Activated naive CD8-positive, alpha-beta T cell treated with anti-CD3 and anti-CD28 coated beads, Interleukin-2, amount 10 ng/mL, durations not matched to agents 7 days and 5 days (primary cell): Measurements from ENCODE around the gene OTOF. TPM values are rescaled to one million over a fixed set of nuclear protein-coding genes. Genes with fewer than 3 reads are reported as not detected.

ENCODE experiments used
- ATAC-seq: fragments of 150-1000 bp; cut with Tn5 transposase; one replicate; pipeline ENCODE4 v1.10.0; 2021; ENCODE audit warnings: low read depth, moderate library complexity
- POLR2A ChIA-PET: fragments of 350-600 bp; sonication (Branson Sonifier 250); formaldehyde crosslinking; loops from one replicate; lab custom pipeline; 2021; ENCODE audit warnings: antibody characterized with exemption; lab: Charles Lee
- DNase-seq: peaks from one replicate; pipeline ENCODE4 v3.0.0; 2021
- H3K27ac Mint-ChIP-seq: one replicate; pipeline ENCODE4 v1.8.0; 2022; ENCODE audit warnings: mild to moderate bottlenecking, mixed read lengths
- H3K27me3 Mint-ChIP-seq: one replicate; pipeline ENCODE4 v1.8.0; 2022; ENCODE audit warnings: mild to moderate bottlenecking, moderate library complexity, mixed read lengths
- H3K36me3 Mint-ChIP-seq: one replicate; pipeline ENCODE4 v1.8.0; 2021; ENCODE audit warnings: mild to moderate bottlenecking, mixed read lengths
- H3K4me1 Mint-ChIP-seq: one replicate; pipeline ENCODE4 v1.8.0; 2021; ENCODE audit warnings: mixed read lengths
- H3K4me3 Mint-ChIP-seq: one replicate; pipeline ENCODE4 v1.8.0; 2022; ENCODE audit warnings: mild to moderate bottlenecking, moderate library complexity, mixed read lengths
- H3K9me3 Mint-ChIP-seq: one replicate; pipeline ENCODE4 v1.8.0; 2021; ENCODE audit warnings: mixed read lengths
- total RNA-seq, 2 experiments: library from RNA; stranded (reverse); gene quantifications; one replicate each; pipeline ENCODE4 v1.2.3, GENCODE V29; 2021

The OTOF gene
- total RNA-seq, 2 experiments from 2014 or later: 58.0 to 59.9 TPM

- Mint-ChIP-seq H3K4me3 (peak overlapping the region; percentile 67), H3K36me3 (peaks cover 1% of the 10 kb centered on the region)
Measured at GRCh38 chr2:26493566-26493965, 15.6 kb upstream of the OTOF start.

GRCh38 chr2:26492749-26493515 is 15.0 kb upstream of the OTOF start:
- peaks cover 14% of the 10 kb centered on the region for H3K4me1 Mint-ChIP-seq
- H3K4me3 Mint-ChIP-seq: peak overlapping the region; percentile 67
- no peaks in the 10 kb centered on the region for H3K9me3 Mint-ChIP-seq
- no peaks in the 10 kb centered on the region for H3K27me3 Mint-ChIP-seq
- DNase-seq: no peak
- no peak overlapping the region for H3K27ac Mint-ChIP-seq
- peaks cover 1% of the 10 kb centered on the region for H3K36me3 Mint-ChIP-seq
- POLR2A ChIA-PET: interaction anchor here (2.3 to 3.6 kb wide), 2 partner anchors 15 to 18 kb away, joined by 6 to 20 read pairs; partner anchors contain the start of gene OTOF
- no peak for ATAC-seq

More at GRCh38 chr2:26493566-26493965, 15.6 kb upstream of the OTOF start:
- peaks cover 13% of the 10 kb centered on the region for H3K4me1 Mint-ChIP-seq
- H3K27ac Mint-ChIP-seq: no peak overlapping the region
- no peaks in the 10 kb centered on the region for H3K27me3 Mint-ChIP-seq
- POLR2A ChIA-PET: interaction anchor here (3.6 kb wide), 1 partner anchor 16 kb away, joined by 20 read pairs; the partner anchor contains the start of gene OTOF
- no peak for DNase-seq
- peak; percentile 93 for ATAC-seq
- no peaks in the 10 kb centered on the region for H3K9me3 Mint-ChIP-seq

GRCh38 chr2:26491563-26492167 is 13.7 kb upstream of the OTOF start:
- no peaks in the 10 kb centered on the region for H3K9me3 Mint-ChIP-seq
- H3K27ac Mint-ChIP-seq: no peak overlapping the region
- ATAC-seq (no peak), DNase-seq (no peak)
- POLR2A ChIA-PET: interaction anchor here (2.3 to 3.6 kb wide), 2 partner anchors 14 to 16 kb away, joined by 6 to 20 read pairs; partner anchors contain the start of gene OTOF
- H3K27me3 Mint-ChIP-seq: no peaks in the 10 kb centered on the region
- peaks cover 26% of the 10 kb centered on the region for H3K4me1 Mint-ChIP-seq
- peaks cover 1% of the 10 kb centered on the region for H3K36me3 Mint-ChIP-seq
- no peak overlapping the region for H3K4me3 Mint-ChIP-seq

GRCh38 chr2:26489213-26489850 is 11.4 kb upstream of the OTOF start:
- no peaks in the 10 kb centered on the region for H3K9me3 Mint-ChIP-seq

GRCh38 chr2:26488463-26489212 is 10.7 kb upstream of the OTOF start:
- Mint-ChIP-seq H3K4me3 (no peak overlapping the region), H3K27me3 (peaks cover 2% of the 10 kb centered on the region), H3K36me3 (no peaks in the 10 kb centered on the region), H3K27ac (peak overlapping the region; percentile 7), H3K4me1 (peaks cover 25% of the 10 kb centered on the region), H3K9me3 (no peaks in the 10 kb centered on the region)
- POLR2A ChIA-PET: interaction anchor here (2.3 kb wide), 1 partner anchor 11 kb away, joined by 18 read pairs; the partner anchor contains the start of gene OTOF
- no peak for ATAC-seq
- DNase-seq: no peak

More at GRCh38 chr2:26489213-26489850, 11.4 kb upstream of the OTOF start:
- POLR2A ChIA-PET: no interaction called here
- ATAC-seq (no peak), DNase-seq (no peak)
- H3K27ac Mint-ChIP-seq: peak overlapping the region; percentile 74
- H3K36me3 Mint-ChIP-seq: no peaks in the 10 kb centered on the region
- H3K4me3 Mint-ChIP-seq: no peak overlapping the region
- peaks cover 30% of the 10 kb centered on the region for H3K4me1 Mint-ChIP-seq
- no peaks in the 10 kb centered on the region for H3K27me3 Mint-ChIP-seq

GRCh38 chr2:26487192-26487591 is 9.3 kb upstream of the OTOF start:
- Mint-ChIP-seq H3K4me3 (peak overlapping the region; percentile 31), H3K27me3 (peaks cover 2% of the 10 kb centered on the region), H3K36me3 (no peaks in the 10 kb centered on the region), H3K4me1 (peaks cover 22% of the 10 kb centered on the region), H3K27ac (peak overlapping the region; percentile 80), H3K9me3 (no peaks in the 10 kb centered on the region)
- DNase-seq (no peak), ATAC-seq (peak; percentile 61)
- POLR2A ChIA-PET: interaction anchor here (1.0 to 2.3 kb wide), 3 partner anchors 9 to 20 kb away, joined by 3 to 18 read pairs (median 5); partner anchors contain the start of gene OTOF

GRCh38 chr2:26486789-26487188 is 8.9 kb upstream of the OTOF start:
- POLR2A ChIA-PET: interaction anchor here (1.0 to 2.3 kb wide), 3 partner anchors 9 to 19 kb away, joined by 3 to 18 read pairs (median 5); partner anchors contain the start of gene OTOF
- H3K9me3 Mint-ChIP-seq: no peaks in the 10 kb centered on the region
- DNase-seq: no peak
- ATAC-seq: peak; percentile 40
- peak overlapping the region; percentile 31 for H3K4me3 Mint-ChIP-seq
- H3K4me1 Mint-ChIP-seq: peaks cover 22% of the 10 kb centered on the region
- peaks cover 2% of the 10 kb centered on the region for H3K27me3 Mint-ChIP-seq
- no peaks in the 10 kb centered on the region for H3K36me3 Mint-ChIP-seq
- H3K27ac Mint-ChIP-seq: peak overlapping the region; percentile 80

- Mint-ChIP-seq H3K36me3 (no peaks in the 10 kb centered on the region), H3K27me3 (peaks cover 2% of the 10 kb centered on the region), H3K4me1 (peaks cover 22% of the 10 kb centered on the region), H3K9me3 (no peaks in the 10 kb centered on the region), H3K27ac (peak overlapping the region; percentile 5), H3K4me3 (no peak overlapping the region)
- DNase-seq (no peak), ATAC-seq (no peak)
- POLR2A ChIA-PET: interaction anchor here (2.3 kb wide), 1 partner anchor 8 kb away, joined by 18 read pairs; the partner anchor contains the start of gene OTOF
Measured at GRCh38 chr2:26485725-26486418, 7.9 kb upstream of the OTOF start.

- DNase-seq (no peak), ATAC-seq (no peak)
- H3K36me3 Mint-ChIP-seq: no peaks in the 10 kb centered on the region
- H3K9me3 Mint-ChIP-seq: no peaks in the 10 kb centered on the region
- peaks cover 20% of the 10 kb centered on the region for H3K4me1 Mint-ChIP-seq
- H3K27me3 Mint-ChIP-seq: peaks cover 2% of the 10 kb centered on the region
- H3K4me3 Mint-ChIP-seq: no peak overlapping the region
- POLR2A ChIA-PET: no interaction called here
- H3K27ac Mint-ChIP-seq: peak overlapping the region; percentile 42
Measured at GRCh38 chr2:26485099-26485498, 7.2 kb upstream of the OTOF start.

GRCh38 chr2:26484579-26484978 is 6.7 kb upstream of the OTOF start:
- Mint-ChIP-seq H3K9me3 (no peaks in the 10 kb centered on the region), H3K4me1 (peaks cover 20% of the 10 kb centered on the region), H3K27me3 (peaks cover 2% of the 10 kb centered on the region), H3K36me3 (no peaks in the 10 kb centered on the region), H3K27ac (no peak overlapping the region), H3K4me3 (no peak overlapping the region)
- DNase-seq (no peak), ATAC-seq (no peak)
- POLR2A ChIA-PET: no interaction called here

GRCh38 chr2:26483957-26484565 is 6.1 kb upstream of the OTOF start:
- Mint-ChIP-seq H3K27me3 (peaks cover 2% of the 10 kb centered on the region), H3K27ac (no peak overlapping the region), H3K4me1 (peaks cover 20% of the 10 kb centered on the region), H3K36me3 (no peaks in the 10 kb centered on the region), H3K9me3 (no peaks in the 10 kb centered on the region), H3K4me3 (no peak overlapping the region)
- no peak for ATAC-seq
- POLR2A ChIA-PET: no interaction called here
- no peak for DNase-seq

- POLR2A ChIA-PET: no interaction called here
- no peak overlapping the region for H3K27ac Mint-ChIP-seq
- no peak for DNase-seq
Measured at GRCh38 chr2:26483516-26483915, 5.6 kb upstream of the OTOF start.

More at GRCh38 chr2:26483516-26483915, 5.6 kb upstream of the OTOF start:
- Mint-ChIP-seq H3K36me3 (no peaks in the 10 kb centered on the region), H3K4me1 (peaks cover 20% of the 10 kb centered on the region), H3K27me3 (peaks cover 2% of the 10 kb centered on the region), H3K4me3 (no peak overlapping the region), H3K9me3 (no peaks in the 10 kb centered on the region)
- no peak for ATAC-seq
